PC-3 (cell line): ENCODE results near the gene PDGFC. TPM values are rescaled to one million over a fixed set of nuclear protein-coding genes. Genes with fewer than 3 reads are reported as not detected.

Source experiments
- ATAC-seq: fragments of 200-7000 bp; cut with Tn5 transposase; 2 replicates; pipeline ENCODE4 v1.9.1; 2020; ENCODE audit warnings: mild to moderate bottlenecking, moderate library complexity
- BruUV-seq: library from RNA; stranded (reverse); fragments of 400-500 nt; replicated peaks from 2 replicates; lab custom pipeline; 2021; lab: Mats Ljungman, UMichigan
- CTCF ChIA-PET: fragments of 300-600 bp; sonication (Branson Sonifier 250); formaldehyde crosslinking; loops from one replicate; lab custom pipeline; 2022; ENCODE audit warnings: antibody characterized with exemption; lab: Charles Lee
- POLR2A ChIA-PET: fragments of 300-600 bp; sonication (Branson Sonifier 250); formaldehyde crosslinking; loops from one replicate; lab custom pipeline; 2022; ENCODE audit warnings: antibody characterized with exemption; ENCODE audit not compliant: unreplicated experiment; lab: Charles Lee
- DNase-seq: peaks from one replicate; pipeline ENCODE4 v3.0.0-alpha.2; 2015
- H2AFZ ChIP-seq: fragments of 300-600 bp; sonication (generic); 2 replicates; pipeline ENCODE4 v1.6.0; 2016; ENCODE audit warnings: antibody characterized with exemption, low read length
- H3F3A ChIP-seq: fragments of 300-600 bp; sonication (generic); one replicate; pipeline ENCODE4 v1.6.0; 2017; ENCODE audit warnings: antibody characterized with exemption, low read length, control low read depth, mild to moderate bottlenecking; ENCODE audit not compliant: unreplicated experiment
- H3K27ac ChIP-seq: fragments of 300-600 bp; sonication (generic); 2 replicates; pipeline ENCODE4 v1.5.1; 2016; ENCODE audit warnings: mild to moderate bottlenecking, low read length
- H3K27me3 ChIP-seq: fragments of 300-600 bp; sonication (generic); 2 replicates; pipeline ENCODE4 v1.6.1; 2016; ENCODE audit warnings: low read length, mixed read lengths
- H3K36me3 ChIP-seq: fragments of 300-600 bp; sonication (generic); 2 replicates; pipeline ENCODE4 v1.6.1; 2016; ENCODE audit warnings: low read depth, mixed run types, low read length, mixed read lengths
- H3K4me1 ChIP-seq: fragments of 300-600 bp; sonication (generic); 2 replicates; pipeline ENCODE4 v1.5.1; 2016; ENCODE audit warnings: low read length; ENCODE audit not compliant: insufficient read depth
- H3K4me2 ChIP-seq: fragments of 300-600 bp; sonication (generic); 2 replicates; pipeline ENCODE4 v1.6.0; 2016; ENCODE audit warnings: low read length
- H3K4me3 ChIP-seq: fragments of 300-600 bp; sonication (generic); 2 replicates; pipeline ENCODE4 v1.5.1; 2016; ENCODE audit warnings: mild to moderate bottlenecking, low read length, mixed read lengths
- H3K79me2 ChIP-seq: fragments of 300-600 bp; sonication (generic); 2 replicates; pipeline ENCODE4 v1.6.1; 2017; ENCODE audit warnings: low read length, mixed read lengths
- H3K9ac ChIP-seq: fragments of 300-600 bp; sonication (generic); 2 replicates; pipeline ENCODE4 v1.6.0; 2016; ENCODE audit warnings: mild to moderate bottlenecking, low read length
- H3K9me2 ChIP-seq: fragments of 300-600 bp; sonication (generic); replicated peaks from 2 replicates; pipeline ENCODE4 v1.6.1; 2016; ENCODE audit warnings: mixed run types, low read length, mixed read lengths
- H3K9me3 ChIP-seq: fragments of 300-600 bp; sonication (generic); 2 replicates; pipeline ENCODE4 v1.6.1; 2016; ENCODE audit warnings: low read length, mixed read lengths
- H4K20me1 ChIP-seq: fragments of 300-600 bp; sonication (generic); 2 replicates; pipeline ENCODE4 v1.6.1; 2016; ENCODE audit warnings: low read length, mixed read lengths
- EZH2 ChIP-seq: fragments of 300-600 bp; sonication (generic); IDR thresholded peaks from one replicate; pipeline ENCODE4 v1.6.1; 2017; ENCODE audit warnings: antibody characterized with exemption, mild to moderate bottlenecking, low read length; ENCODE audit not compliant: unreplicated experiment
- EZH2phosphoT487 ChIP-seq: fragments of 300-600 bp; sonication (generic); IDR thresholded peaks from 2 replicates; pipeline ENCODE4 v1.6.1; 2018; ENCODE audit warnings: mild to moderate bottlenecking, antibody characterized with exemption, low read length, borderline replicate concordance
- intact Hi-C: fragments of 100-400 bp; cut with micrococcal nuclease; formaldehyde crosslinking; loops from 2 replicates; pipeline ENCODE4 v1.9.0; 2023
- total RNA-seq: library from RNA; depleted of rRNA; stranded (reverse); fragments of >200 nt; gene quantifications from 2 replicates; pipeline ENCODE4 v1.2.3, GENCODE V29; 2014
- TF ChIP-seq, protein P1 (sequence below): fragments of 300-600 bp; sonication (generic); conservative IDR thresholded peaks from 2 replicates; pipeline ENCODE4 v1.5.1; 2017; ENCODE audit warnings: antibody characterized with exemption, low read depth, mild to moderate bottlenecking, low read length

The PDGFC gene
- total RNA-seq, 1 experiment from 2014 or later: 23.0 TPM

- peak overlapping the region; percentile 26; the same call in 1 of the 2 replicates for H3K27ac ChIP-seq
- H3K9ac ChIP-seq: no peak overlapping the region
- H4K20me1 ChIP-seq: no peaks in the 10 kb centered on the region
- H3K36me3 ChIP-seq: no peaks in the 10 kb centered on the region
- BruUV-seq: no TSS peak
- H3K4me3 ChIP-seq: no peak overlapping the region
- TF ChIP-seq EZH2phosphoT487: no peak
- TF ChIP-seq, protein P1, sequence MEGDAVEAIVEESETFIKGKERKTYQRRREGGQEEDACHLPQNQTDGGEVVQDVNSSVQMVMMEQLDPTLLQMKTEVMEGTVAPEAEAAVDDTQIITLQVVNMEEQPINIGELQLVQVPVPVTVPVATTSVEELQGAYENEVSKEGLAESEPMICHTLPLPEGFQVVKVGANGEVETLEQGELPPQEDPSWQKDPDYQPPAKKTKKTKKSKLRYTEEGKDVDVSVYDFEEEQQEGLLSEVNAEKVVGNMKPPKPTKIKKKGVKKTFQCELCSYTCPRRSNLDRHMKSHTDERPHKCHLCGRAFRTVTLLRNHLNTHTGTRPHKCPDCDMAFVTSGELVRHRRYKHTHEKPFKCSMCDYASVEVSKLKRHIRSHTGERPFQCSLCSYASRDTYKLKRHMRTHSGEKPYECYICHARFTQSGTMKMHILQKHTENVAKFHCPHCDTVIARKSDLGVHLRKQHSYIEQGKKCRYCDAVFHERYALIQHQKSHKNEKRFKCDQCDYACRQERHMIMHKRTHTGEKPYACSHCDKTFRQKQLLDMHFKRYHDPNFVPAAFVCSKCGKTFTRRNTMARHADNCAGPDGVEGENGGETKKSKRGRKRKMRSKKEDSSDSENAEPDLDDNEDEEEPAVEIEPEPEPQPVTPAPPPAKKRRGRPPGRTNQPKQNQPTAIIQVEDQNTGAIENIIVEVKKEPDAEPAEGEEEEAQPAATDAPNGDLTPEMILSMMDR: no peak
- no peak for TF ChIP-seq EZH2
- H3F3A ChIP-seq: peaks cover 7% of the 10 kb centered on the region
- no peaks in the 10 kb centered on the region for H3K27me3 ChIP-seq
- ATAC-seq (no peak), DNase-seq (no peak)
- no peak overlapping the region for H2AFZ ChIP-seq
- H3K9me2 ChIP-seq: no peaks in the 10 kb centered on the region
- ChIA-PET CTCF (no interaction called here), POLR2A (no interaction called here)
- peaks cover 81% of the 10 kb centered on the region for H3K79me2 ChIP-seq
- no peaks in the 10 kb centered on the region for H3K9me3 ChIP-seq
- peaks cover 69% of the 10 kb centered on the region for H3K4me1 ChIP-seq
- peak overlapping the region; percentile 43 for H3K4me2 ChIP-seq
- intact Hi-C loops: loop anchor here (2.0 kb wide), 1 partner anchor 16 kb away; no protein-coding TSS in a partner anchor
Measured at GRCh38 chr4:156942991-156943390, 28.6 kb downstream of the PDGFC start.

DNA sequence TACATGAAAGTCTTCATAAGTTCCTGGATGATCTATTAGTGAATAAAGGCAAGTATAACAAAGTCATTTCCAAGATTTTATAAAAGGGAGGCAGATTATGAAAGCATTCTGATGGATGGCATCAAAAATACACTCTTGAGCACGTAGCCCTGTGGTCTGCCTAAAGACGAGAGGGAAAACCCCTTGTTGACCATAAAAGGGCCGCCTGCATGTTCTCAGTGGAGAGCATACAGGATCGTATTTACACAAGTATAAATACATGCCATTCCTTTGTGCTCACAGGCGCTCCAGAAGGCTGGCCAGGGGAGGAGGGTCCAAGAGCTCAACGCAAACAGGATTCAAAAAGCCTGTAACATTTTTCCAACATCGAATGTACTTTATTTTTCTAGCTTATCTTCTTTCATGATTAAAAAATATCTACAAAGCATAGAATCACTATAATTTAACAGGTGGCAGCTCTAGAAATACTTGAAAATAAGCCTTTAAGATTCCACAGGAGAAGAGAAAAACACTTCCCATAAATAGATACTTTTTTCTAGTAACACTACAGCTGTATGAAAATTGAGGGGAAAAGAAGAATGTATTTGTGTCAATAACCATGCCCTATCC, 29.6 kb downstream of the PDGFC start:
- DNase-seq: peak; percentile 90
- Histone ChIP-seq H3F3A (peaks cover 7% of the 10 kb centered on the region), H3K36me3 (no peaks in the 10 kb centered on the region), H3K4me3 (peak overlapping the region; percentile 58), H3K4me1 (peaks cover 59% of the 10 kb centered on the region), H3K9me2 (no peaks in the 10 kb centered on the region), H4K20me1 (no peaks in the 10 kb centered on the region), H3K79me2 (peaks cover 81% of the 10 kb centered on the region), H3K27ac (peak overlapping the region; percentile 70), H3K9ac (peak overlapping the region; percentile 42), H3K27me3 (no peaks in the 10 kb centered on the region), H2AFZ (no peak overlapping the region), H3K4me2 (peak overlapping the region; percentile 84), H3K9me3 (no peaks in the 10 kb centered on the region)
- intact Hi-C loops: loop anchor here (2.0 kb wide), 1 partner anchor 17 kb away; no protein-coding TSS in a partner anchor
- POLR2A ChIA-PET: interaction anchor here (1.0 kb wide), 1 partner anchor 28 kb away, joined by 3 read pairs; no protein-coding TSS in a partner anchor
- TF ChIP-seq EZH2: no peak
- TF ChIP-seq, protein P1: no peak
- TF ChIP-seq EZH2phosphoT487: no peak
- CTCF ChIA-PET: no interaction called here
- peak; percentile 85 for ATAC-seq
- BruUV-seq: no TSS peak

DNA sequence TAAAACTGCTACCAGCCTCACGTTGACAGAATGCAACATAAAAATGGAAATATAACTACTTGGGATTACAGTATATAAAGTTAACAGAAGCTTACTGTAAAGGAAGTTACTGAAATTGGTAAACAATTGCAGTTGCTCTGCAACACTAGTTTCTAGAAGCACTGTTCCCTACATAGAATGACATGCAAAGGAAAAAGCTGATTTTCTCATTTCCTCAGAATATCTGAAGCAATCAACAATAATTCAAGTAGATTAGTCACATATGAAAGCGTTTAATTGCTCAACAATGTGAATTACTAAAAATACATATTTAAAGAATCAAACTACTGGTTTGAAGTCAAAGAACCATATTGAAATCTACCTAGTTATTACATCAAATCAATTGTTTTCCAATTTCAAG, 31.8 kb downstream of the PDGFC start:
- Histone ChIP-seq H3K27me3 (no peaks in the 10 kb centered on the region), H2AFZ (no peak overlapping the region), H3K4me3 (no peak overlapping the region), H3K9me2 (no peaks in the 10 kb centered on the region), H3K79me2 (peaks cover 92% of the 10 kb centered on the region), H3K4me1 (peaks cover 48% of the 10 kb centered on the region), H3K36me3 (peaks cover 6% of the 10 kb centered on the region; the same call in 1 of the 2 replicates), H3K27ac (no peak overlapping the region), H3K4me2 (no peak overlapping the region), H3K9me3 (no peaks in the 10 kb centered on the region), H3K9ac (no peak overlapping the region), H4K20me1 (no peaks in the 10 kb centered on the region), H3F3A (no peaks in the 10 kb centered on the region)
- intact Hi-C loops: no loop called here
- TF ChIP-seq EZH2: no peak
- TF ChIP-seq EZH2phosphoT487: no peak
- TF ChIP-seq, protein P1: no peak
- CTCF ChIA-PET: no interaction called here
- POLR2A ChIA-PET: no interaction called here
- ATAC-seq (no peak), DNase-seq (no peak)
- no TSS peak for BruUV-seq
